Measurements from ENCODE around the gene C15orf39. TPM values are rescaled to one million over a fixed set of nuclear protein-coding genes. Genes with fewer than 3 reads are reported as not detected.

Gene C15orf39
- total RNA-seq, 4 donors from 2014 or later, result 1.6 to 3.8 (median 2.6) TPM

DNA sequence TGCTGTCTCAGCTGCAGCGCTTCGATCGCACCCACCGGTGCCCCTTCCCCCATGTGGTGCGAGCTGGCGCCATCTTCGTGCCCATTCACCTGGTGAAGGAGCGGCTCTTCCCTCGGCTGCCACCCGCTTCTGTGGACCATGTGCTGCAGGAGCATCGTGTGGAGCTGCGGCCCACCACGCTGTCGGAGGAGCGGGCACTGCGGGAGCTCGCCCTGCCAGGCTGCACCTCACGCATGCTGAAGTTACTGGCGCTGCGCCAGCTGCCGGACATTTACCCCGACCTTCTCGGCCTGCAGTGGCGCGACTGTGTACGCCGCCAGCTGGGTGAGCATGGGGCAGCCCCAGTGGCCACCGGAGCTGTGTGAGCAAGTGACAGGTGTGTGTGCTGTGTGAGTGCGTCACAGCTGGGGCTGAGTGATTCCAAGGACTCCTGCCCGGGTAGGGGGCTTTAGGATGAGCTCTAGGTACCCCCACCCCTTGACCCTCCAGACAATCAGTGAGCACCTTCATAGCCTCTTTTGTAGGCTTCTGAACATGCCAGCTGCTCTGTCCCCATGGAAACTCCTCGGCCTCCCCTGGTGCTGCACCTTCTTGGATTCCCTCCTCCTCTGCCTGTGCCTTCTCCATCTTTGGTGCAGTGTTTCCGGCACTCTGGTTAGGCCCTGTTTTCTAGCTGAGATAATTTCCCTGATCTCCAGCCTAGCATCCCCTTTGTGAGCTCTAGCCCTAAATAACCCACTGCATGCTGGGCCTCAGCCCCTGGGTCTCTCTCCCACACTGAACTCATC is 7.0 kb downstream of the C15orf39 start:
- Histone ChIP-seq H3K36me3 (peaks cover 0 to 6% of the 10 kb centered on the region in 2 donors), H3K27ac (no peak overlapping the region), H3K4me3 (no peak overlapping the region), H3K27me3 (no peaks in the 10 kb centered on the region), H3K4me1 (peaks cover 0 to 9% of the 10 kb centered on the region in 2 donors), H3K9me3 (no peaks in the 10 kb centered on the region)
- ATAC-seq (no peak), DNase-seq (no peak)
- in situ Hi-C loops (cut with MboI; ENCODE audit: low sequenced_read_pairs in 4 of 4) (loop anchor here in 2 of 4 donors (5.0 to 10.0 kb wide), 2 partner anchors 181 to 184 kb away; partner anchors contain the start of gene PPCDC (in 1 of the 2)), intact Hi-C loops (cut with DNase I; ENCODE audit: low total_unique reads) (loop anchor here (10.0 kb wide), 1 partner anchor 574 kb away; no protein-coding TSS in a partner anchor)
- no peak for TF ChIP-seq POLR2A (IDR thresholded peaks at IDR 0.05)
- TF ChIP-seq, protein P1, sequence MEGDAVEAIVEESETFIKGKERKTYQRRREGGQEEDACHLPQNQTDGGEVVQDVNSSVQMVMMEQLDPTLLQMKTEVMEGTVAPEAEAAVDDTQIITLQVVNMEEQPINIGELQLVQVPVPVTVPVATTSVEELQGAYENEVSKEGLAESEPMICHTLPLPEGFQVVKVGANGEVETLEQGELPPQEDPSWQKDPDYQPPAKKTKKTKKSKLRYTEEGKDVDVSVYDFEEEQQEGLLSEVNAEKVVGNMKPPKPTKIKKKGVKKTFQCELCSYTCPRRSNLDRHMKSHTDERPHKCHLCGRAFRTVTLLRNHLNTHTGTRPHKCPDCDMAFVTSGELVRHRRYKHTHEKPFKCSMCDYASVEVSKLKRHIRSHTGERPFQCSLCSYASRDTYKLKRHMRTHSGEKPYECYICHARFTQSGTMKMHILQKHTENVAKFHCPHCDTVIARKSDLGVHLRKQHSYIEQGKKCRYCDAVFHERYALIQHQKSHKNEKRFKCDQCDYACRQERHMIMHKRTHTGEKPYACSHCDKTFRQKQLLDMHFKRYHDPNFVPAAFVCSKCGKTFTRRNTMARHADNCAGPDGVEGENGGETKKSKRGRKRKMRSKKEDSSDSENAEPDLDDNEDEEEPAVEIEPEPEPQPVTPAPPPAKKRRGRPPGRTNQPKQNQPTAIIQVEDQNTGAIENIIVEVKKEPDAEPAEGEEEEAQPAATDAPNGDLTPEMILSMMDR (IDR thresholded peaks at IDR 0.05 in 4 of 5, conservative IDR thresholded peaks at IDR 0.05 in 1 of 5), result no peak

DNA sequence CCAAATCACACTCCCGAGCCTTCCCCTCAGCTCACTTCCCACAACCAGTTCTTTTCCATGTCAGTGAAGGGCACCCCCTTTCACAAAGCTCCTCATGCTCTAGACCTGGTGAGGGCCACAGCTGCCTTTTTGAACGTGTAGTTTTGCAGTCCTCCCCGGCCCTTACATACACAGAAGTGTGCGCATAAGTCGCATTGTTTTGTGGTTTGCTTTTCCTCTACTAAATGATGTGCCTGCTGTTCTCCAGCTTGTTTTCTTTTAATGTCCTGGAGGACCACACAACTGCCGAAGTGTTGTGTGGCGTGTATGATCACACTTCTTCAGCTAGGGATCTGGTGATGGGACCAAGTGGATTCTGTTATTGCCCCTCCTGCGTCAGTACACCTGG is 7.6 kb downstream of the C15orf39 start:
- in situ Hi-C loops (cut with MboI; ENCODE audit: low sequenced_read_pairs in 4 of 4), result loop anchor here in 2 of 4 donors (5.0 to 10.0 kb wide), 2 partner anchors 182 to 184 kb away; partner anchors contain the start of gene PPCDC (in 1 of the 2)
- Histone ChIP-seq H3K4me3 (no peak overlapping the region), H3K36me3 (peaks cover 0 to 6% of the 10 kb centered on the region in 2 donors), H3K4me1 (peaks cover 0 to 4% of the 10 kb centered on the region in 2 donors), H3K27ac (no peak overlapping the region), H3K9me3 (no peaks in the 10 kb centered on the region), H3K27me3 (no peaks in the 10 kb centered on the region)
- intact Hi-C loops (cut with DNase I; ENCODE audit: low total_unique reads), result loop anchor here (10.0 kb wide), 1 partner anchor 574 kb away; no protein-coding TSS in a partner anchor
- TF ChIP-seq, protein P1 (IDR thresholded peaks at IDR 0.05 in 4 of 5, conservative IDR thresholded peaks at IDR 0.05 in 1 of 5), result no peak
- no peak for TF ChIP-seq POLR2A (IDR thresholded peaks at IDR 0.05)
- ATAC-seq (no peak), DNase-seq (no peak)

DNA sequence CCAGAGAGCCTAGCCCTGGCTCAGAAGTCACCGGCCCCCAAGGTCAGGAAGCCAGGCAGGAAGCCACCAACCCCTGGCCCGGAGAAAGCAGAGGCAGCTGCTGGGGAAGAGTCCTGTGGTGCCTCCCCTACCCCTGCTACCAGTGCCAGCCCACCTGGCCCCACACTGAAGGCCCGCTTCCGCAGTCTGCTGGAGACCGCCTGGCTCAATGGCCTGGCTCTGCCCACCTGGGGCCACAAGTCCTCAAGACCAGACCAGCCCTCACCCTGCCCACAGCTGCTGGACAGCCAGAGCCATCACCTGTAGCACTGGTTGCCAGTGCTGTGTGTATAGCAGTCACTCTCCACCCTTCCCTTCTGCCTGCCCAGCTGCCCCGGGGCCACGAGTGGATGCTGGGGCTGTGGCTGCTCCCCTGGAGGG is 9.1 kb downstream of the C15orf39 start:
- intact Hi-C loops (cut with DNase I; ENCODE audit: low total_unique reads), result no loop called here

DNA sequence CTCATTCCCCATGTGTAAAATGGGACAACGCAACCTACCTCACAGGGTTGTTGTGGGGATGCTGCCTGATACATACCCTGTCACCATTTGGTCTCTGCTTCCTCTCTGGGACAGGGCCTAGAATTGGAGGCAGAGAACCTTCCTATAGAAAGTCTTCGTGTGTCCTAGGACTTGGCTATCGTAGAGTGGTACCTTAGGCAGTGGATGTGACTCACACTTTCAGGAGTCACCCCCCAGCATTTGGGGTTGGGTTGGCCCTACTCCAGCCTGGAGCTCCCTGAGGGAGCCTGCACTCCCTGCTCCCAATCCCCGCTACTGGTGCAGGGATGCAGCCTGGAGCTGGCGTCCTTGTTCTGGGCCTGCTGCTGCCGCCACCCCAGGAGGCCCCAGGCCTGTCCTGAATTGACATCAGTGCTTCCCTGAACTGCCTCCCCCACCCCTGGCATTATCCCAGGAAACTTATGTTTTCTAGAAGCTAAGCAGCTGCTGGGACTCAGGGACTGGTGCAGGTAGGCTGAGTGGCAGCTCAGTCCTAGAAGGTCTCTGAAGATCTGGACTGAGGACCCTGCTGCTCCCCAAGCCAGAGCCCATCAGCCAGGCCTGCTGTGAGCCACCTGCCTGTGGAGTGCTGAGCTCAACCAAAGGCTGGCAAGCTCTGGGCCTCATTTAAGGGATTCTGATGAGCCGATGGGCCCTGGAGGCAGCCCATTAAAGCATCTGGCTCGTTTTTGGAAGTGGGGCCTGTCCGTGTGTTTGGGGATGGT is 9.9 kb downstream of the C15orf39 start:
- Histone ChIP-seq H3K4me3 (no peak overlapping the region), H3K9me3 (no peaks in the 10 kb centered on the region), H3K27ac (no peak overlapping the region), H3K4me1 (no peaks in the 10 kb centered on the region), H3K27me3 (no peaks in the 10 kb centered on the region), H3K36me3 (peaks cover 0 to 6% of the 10 kb centered on the region in 2 donors)
- DNase-seq (no peak), ATAC-seq (no peak)
- intact Hi-C loops (cut with DNase I; ENCODE audit: low total_unique reads), result no loop called here
- in situ Hi-C loops (cut with MboI; ENCODE audit: low sequenced_read_pairs in 4 of 4), result no loop called here
- no peak for TF ChIP-seq POLR2A (IDR thresholded peaks at IDR 0.05)
- TF ChIP-seq, protein P1 (IDR thresholded peaks at IDR 0.05 in 4 of 5, conservative IDR thresholded peaks at IDR 0.05 in 1 of 5), result no peak

More for the DNA sequence above, 9.1 kb downstream of the C15orf39 start:
- DNase-seq, result no peak
- Histone ChIP-seq H3K27ac (no peak overlapping the region), H3K27me3 (no peaks in the 10 kb centered on the region), H3K4me1 (no peaks in the 10 kb centered on the region), H3K4me3 (no peak overlapping the region), H3K9me3 (no peaks in the 10 kb centered on the region), H3K36me3 (peaks cover 0 to 6% of the 10 kb centered on the region in 2 donors)
- in situ Hi-C loops (cut with MboI; ENCODE audit: low sequenced_read_pairs in 4 of 4), result no loop called here
- ATAC-seq, result no peak
- TF ChIP-seq, protein P1 (IDR thresholded peaks at IDR 0.05 in 4 of 5, conservative IDR thresholded peaks at IDR 0.05 in 1 of 5), result no peak
- no peak for TF ChIP-seq POLR2A (IDR thresholded peaks at IDR 0.05)
